ENCODE measurements around the gene ACAP2. TPM values are rescaled to one million over a fixed set of nuclear protein-coding genes. Genes with fewer than 3 reads are reported as not detected.
"Not testable (repeated sequence)": the region's sequence is repeated elsewhere in the genome, so short reads cannot be mapped to it uniquely, and the experiment has no call there.

ACAP2 gene
- total RNA-seq, 1 donor from 2014 or later: 15.6 TPM

GRCh38 chr3:195238081-195238571 is 204.7 kb downstream of the ACAP2 start:
- DNase-seq (no peak), ATAC-seq (no peak)
- intact Hi-C loops (cut with micrococcal nuclease): no loop called here

GRCh38 chr3:195236801-195237570 is 205.8 kb downstream of the ACAP2 start:
- intact Hi-C loops (cut with micrococcal nuclease): no loop called here
- DNase-seq (no peak), ATAC-seq (no peak)

GRCh38 chr3:195236076-195236798 is 206.6 kb downstream of the ACAP2 start:
- intact Hi-C loops (cut with micrococcal nuclease): no loop called here
- DNase-seq (no peak), ATAC-seq (no peak)

GRCh38 chr3:195230244-195230643 is 212.6 kb downstream of the ACAP2 start:
- DNase-seq (no peak), ATAC-seq (no peak)
- intact Hi-C loops (cut with micrococcal nuclease): no loop called here

GRCh38 chr3:195228886-195229285 is 213.9 kb downstream of the ACAP2 start:
- intact Hi-C loops (cut with micrococcal nuclease); ATAC-seq; DNase-seq: not testable (repeated sequence)

GRCh38 chr3:195227871-195228270 is 214.9 kb downstream of the ACAP2 start:
- intact Hi-C loops (cut with micrococcal nuclease): no loop called here
- no peak for ATAC-seq
- no peak for DNase-seq

- ATAC-seq (peak; percentile 24), DNase-seq (no peak)
- intact Hi-C loops (cut with micrococcal nuclease): no loop called here
Observed at GRCh38 chr3:195226900-195227447, 215.8 kb downstream of the ACAP2 start.

GRCh38 chr3:195226445-195226844 is 216.4 kb downstream of the ACAP2 start:
- intact Hi-C loops (cut with micrococcal nuclease): no loop called here
- DNase-seq (no peak), ATAC-seq (no peak)

GRCh38 chr3:195224980-195225580 is 217.7 kb downstream of the ACAP2 start:
- no peak for ATAC-seq
- intact Hi-C loops (cut with micrococcal nuclease): no loop called here
- no peak for DNase-seq

Other genes with a start within 250 kb of the ACAP2 start
- 2.1 TPM for gene XXYLT1, start 171.9 kb downstream of the ACAP2 start, total RNA-seq
- gene PPP1R2, start 100.3 kb upstream of the ACAP2 start, total RNA-seq: 33.7 TPM
- 603 TPM for gene APOD, start 140.9 kb upstream of the ACAP2 start, total RNA-seq